ENCODE results near the gene UBN1.

UBN1 gene

GRCh38 chr16:4860727-4861342, 13.6 kb downstream of the UBN1 start:
- DNase-seq: no peak

- no peak for DNase-seq
These were observed 15.4 kb downstream of the UBN1 start for GRCh38 chr16:4862639-4863038.

- DNase-seq: no peak
These were observed 17.4 kb downstream of the UBN1 start for GRCh38 chr16:4864728-4865127.

- no peak for DNase-seq
These were observed 18.1 kb downstream of the UBN1 start for GRCh38 chr16:4865231-4865860.

GRCh38 chr16:4866586-4866985, 19.3 kb downstream of the UBN1 start:
- no peak for DNase-seq

- DNase-seq: no peak
These were observed 20.7 kb downstream of the UBN1 start for GRCh38 chr16:4868026-4868425.

GRCh38 chr16:4868535-4868934, 21.3 kb downstream of the UBN1 start:
- no peak for DNase-seq

- no peak for DNase-seq
These were observed 22.0 kb downstream of the UBN1 start for GRCh38 chr16:4869147-4869805.

GRCh38 chr16:4870138-4870671, 22.9 kb downstream of the UBN1 start:
- no peak for DNase-seq

GRCh38 chr16:4871071-4871470, 23.8 kb downstream of the UBN1 start:
- no peak for DNase-seq

- no peak for DNase-seq
These were observed 25.8 kb downstream of the UBN1 start for GRCh38 chr16:4873091-4873490.

GRCh38 chr16:4874666-4875065, 27.4 kb downstream of the UBN1 start:
- no peak for DNase-seq

- no peak for DNase-seq
These were observed 29.5 kb downstream of the UBN1 start for GRCh38 chr16:4876646-4877379.

GRCh38 chr16:4877380-4877685, 30.1 kb downstream of the UBN1 start:
- DNase-seq: no peak

GRCh38 chr16:4879049-4879448, 31.8 kb downstream of the UBN1 start:
- no peak for DNase-seq

GRCh38 chr16:4880006-4880580, 32.8 kb downstream of the UBN1 start:
- DNase-seq: no peak

GRCh38 chr16:4882000-4882632, 34.8 kb downstream of the UBN1 start:
- DNase-seq: no peak

- no peak for DNase-seq
These were observed 35.5 kb downstream of the UBN1 start for GRCh38 chr16:4882633-4883285.

GRCh38 chr16:4883501-4883900, 36.2 kb downstream of the UBN1 start:
- no peak for DNase-seq

GRCh38 chr16:4884209-4884608, 36.9 kb downstream of the UBN1 start:
- DNase-seq: no peak

GRCh38 chr16:4884972-4885874, 37.9 kb downstream of the UBN1 start:
- DNase-seq: no peak

Data from NCI-H526 (cell line).